ENCODE data around the gene MEA1.

The MEA1 gene

GRCh38 chr6:43059168-43060033, 45.7 kb upstream of the MEA1 start, which contains the start of the genes KLC4 and MRPL2:
Gene KLC4 (plus strand): TSS chr6:43059631. CDS start chr6:43061336, 1,705 bp downstream.
Gene MRPL2 (minus strand): TSS chr6:43059434. CDS start chr6:43059381, 53 bp downstream.
- peak; percentile 94 for DNase-seq (ENCODE audit: extremely low read depth, insufficient read length)
- Histone ChIP-seq H3K36me3 (ENCODE audit: control insufficient read depth, insufficient read depth, low read length) (peaks cover 10% of the 10 kb centered on the region), H3K27me3 (replicated peaks; ENCODE audit: control insufficient read depth, insufficient read depth, low read length) (no peaks in the 10 kb centered on the region), H3K4me3 (replicated peaks; ENCODE audit: low read depth, low read length) (peak within 1 kb of the TSS; percentile 75)
- TF ChIP-seq CTCF (IDR thresholded peaks at IDR 0.05; ENCODE audit: insufficient read depth, low read length, poor library complexity, severe bottlenecking) = no peak

GRCh38 chr6:43058531-43058930, 44.8 kb upstream of the MEA1 start:
- Histone ChIP-seq H3K4me3 (replicated peaks; ENCODE audit: low read depth, low read length) (peak overlapping the region; percentile 75), H3K27me3 (replicated peaks; ENCODE audit: control insufficient read depth, insufficient read depth, low read length) (no peaks in the 10 kb centered on the region), H3K36me3 (ENCODE audit: control insufficient read depth, insufficient read depth, low read length) (peaks cover 10% of the 10 kb centered on the region)
- no peak for DNase-seq (ENCODE audit: extremely low read depth, insufficient read length)
- TF ChIP-seq CTCF (IDR thresholded peaks at IDR 0.05; ENCODE audit: insufficient read depth, low read length, poor library complexity, severe bottlenecking) = no peak

DNA sequence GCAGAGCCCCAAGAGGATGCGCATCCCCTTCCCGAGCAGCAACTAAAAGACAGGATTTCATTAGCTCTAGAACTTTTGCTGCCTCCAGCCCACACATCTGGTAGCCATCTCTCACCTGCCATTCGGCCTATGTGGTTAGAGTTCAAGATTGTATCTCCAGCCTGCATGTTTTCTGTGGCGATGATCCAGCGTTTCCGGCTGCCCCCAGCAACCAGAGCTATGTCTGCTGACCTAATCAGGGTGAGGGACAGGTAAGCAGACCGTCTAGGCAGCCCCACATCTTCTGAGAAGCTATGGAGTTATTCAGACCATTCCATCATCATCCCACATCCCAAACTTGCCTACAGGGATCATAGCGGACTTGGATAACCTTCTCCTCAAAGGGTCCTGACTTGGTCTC, 42.2 kb upstream of the MEA1 start:
- Histone ChIP-seq H3K27me3 (replicated peaks; ENCODE audit: control insufficient read depth, insufficient read depth, low read length) (no peaks in the 10 kb centered on the region), H3K36me3 (ENCODE audit: control insufficient read depth, insufficient read depth, low read length) (peaks cover 7% of the 10 kb centered on the region), H3K4me3 (replicated peaks; ENCODE audit: low read depth, low read length) (no peak overlapping the region)
- no peak for TF ChIP-seq CTCF (IDR thresholded peaks at IDR 0.05; ENCODE audit: insufficient read depth, low read length, poor library complexity, severe bottlenecking)
- DNase-seq (ENCODE audit: extremely low read depth, insufficient read length) = no peak

DNA sequence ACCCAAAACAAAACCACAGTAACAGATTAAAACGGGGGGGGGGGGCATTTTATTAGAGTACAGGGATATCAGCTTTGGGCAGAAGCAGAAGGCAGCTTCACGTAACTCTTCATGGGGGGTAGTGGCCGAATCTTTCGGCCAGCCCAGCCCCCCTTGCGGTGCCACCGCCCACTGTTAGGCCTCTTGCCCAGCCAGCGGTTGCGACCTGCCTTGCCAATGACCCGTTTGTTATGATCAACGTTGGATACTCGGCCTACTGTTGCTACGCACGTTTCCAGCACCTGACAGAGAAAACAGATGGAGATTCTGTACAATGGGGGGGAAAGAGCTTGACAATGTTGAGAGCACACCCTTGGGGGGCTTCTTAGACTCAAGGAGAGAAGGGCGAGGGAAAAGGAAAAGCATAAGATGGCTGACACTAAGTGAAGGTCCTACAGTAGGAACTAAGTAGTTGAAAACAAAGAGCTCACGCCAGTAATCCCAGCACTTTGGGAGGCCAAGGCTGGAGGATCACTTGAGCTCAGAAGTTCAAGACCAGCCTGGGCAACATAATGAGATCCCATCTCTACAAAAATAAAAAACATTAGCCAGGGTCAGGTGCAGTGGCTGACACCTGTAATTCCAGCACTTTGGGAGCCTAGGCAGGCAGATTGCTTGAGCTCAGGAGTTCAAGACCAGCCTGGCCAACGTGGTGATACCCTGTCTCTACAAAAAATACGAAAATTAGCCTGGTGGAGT, 40.6 kb upstream of the MEA1 start:
- H3K36me3 ChIP-seq (ENCODE audit: control insufficient read depth, insufficient read depth, low read length) = peaks cover 15% of the 10 kb centered on the region
- no peak for TF ChIP-seq CTCF (IDR thresholded peaks at IDR 0.05; ENCODE audit: insufficient read depth, low read length, poor library complexity, severe bottlenecking)
- no peaks in the 10 kb centered on the region for H3K27me3 ChIP-seq (replicated peaks; ENCODE audit: control insufficient read depth, insufficient read depth, low read length)
- peak overlapping the region; percentile 94 for H3K4me3 ChIP-seq (replicated peaks; ENCODE audit: low read depth, low read length)
- no peak for DNase-seq (ENCODE audit: extremely low read depth, insufficient read length)

DNA sequence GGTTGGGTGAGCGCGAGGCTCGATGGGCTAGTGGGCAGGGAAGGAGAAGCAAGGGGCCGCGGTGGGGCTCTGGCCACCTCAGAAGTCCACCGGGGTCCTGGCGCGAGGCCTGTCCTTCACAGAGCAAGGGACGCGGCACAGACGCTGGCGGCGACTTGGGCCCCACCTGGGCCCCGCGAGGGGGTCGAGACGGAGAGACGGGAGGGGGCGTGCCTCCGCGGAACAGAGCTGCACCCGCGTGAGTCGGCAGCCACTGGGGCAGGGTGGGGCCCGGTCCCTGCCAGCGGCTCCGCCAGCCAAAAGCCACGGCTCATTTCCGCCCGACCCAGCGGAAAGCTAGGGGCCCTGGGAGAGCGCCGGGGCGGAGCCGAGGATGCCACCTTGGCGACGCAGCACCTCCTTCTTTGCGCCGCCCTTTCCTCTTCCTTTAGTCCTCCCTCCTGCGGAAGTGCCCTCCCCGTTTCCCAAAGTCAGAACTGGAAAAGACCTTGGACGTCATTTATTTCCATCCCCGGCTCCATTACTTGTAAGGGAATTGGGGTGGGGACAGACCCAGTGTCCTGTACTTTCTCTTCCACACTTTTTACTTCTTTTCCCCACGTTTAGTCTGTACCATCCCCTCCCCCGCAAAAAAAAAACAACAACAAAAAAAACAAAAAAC, 39.9 kb upstream of the MEA1 start, which contains the start of gene CUL7:
TSS of gene CUL7 (minus strand) at position 307 of the 661 bp plus-strand sequence. CDS start 1,063 bp downstream, outside the sequence.
- peak; percentile 2 for TF ChIP-seq CTCF (IDR thresholded peaks at IDR 0.05; ENCODE audit: insufficient read depth, low read length, poor library complexity, severe bottlenecking)
- Histone ChIP-seq H3K4me3 (replicated peaks; ENCODE audit: low read depth, low read length) (peak within 1 kb of the TSS; percentile 94), H3K27me3 (replicated peaks; ENCODE audit: control insufficient read depth, insufficient read depth, low read length) (no peaks in the 10 kb centered on the region), H3K36me3 (ENCODE audit: control insufficient read depth, insufficient read depth, low read length) (peaks cover 18% of the 10 kb centered on the region)
- peak; percentile 90 for DNase-seq (ENCODE audit: extremely low read depth, insufficient read length)

All from GM06990 (cell line).